Activated naive CD8-positive, alpha-beta T cell treated with anti-CD3 and anti-CD28 coated beads, Interleukin-2, amount 10 ng/mL, durations not matched to agents 7 days and 5 days (primary cell): ENCODE measurements around the gene CHST9. TPM values are rescaled to one million over a fixed set of nuclear protein-coding genes. Genes with fewer than 3 reads are reported as not detected.
"Not testable (repeated sequence)": the region's sequence is repeated elsewhere in the genome, so short reads cannot be mapped to it uniquely, and the experiment has no call there.

Experiments
- ATAC-seq: fragments of 150-1000 bp; cut with Tn5 transposase; one replicate; pipeline ENCODE4 v1.10.0; 2021; ENCODE audit warnings: low read depth, moderate library complexity
- POLR2A ChIA-PET: fragments of 350-600 bp; sonication (Branson Sonifier 250); formaldehyde crosslinking; loops from one replicate; lab custom pipeline; 2021; ENCODE audit warnings: antibody characterized with exemption; lab: Charles Lee
- DNase-seq: peaks from one replicate; pipeline ENCODE4 v3.0.0; 2021
- H3K27ac Mint-ChIP-seq: one replicate; pipeline ENCODE4 v1.8.0; 2022; ENCODE audit warnings: mild to moderate bottlenecking, mixed read lengths
- H3K27me3 Mint-ChIP-seq: one replicate; pipeline ENCODE4 v1.8.0; 2022; ENCODE audit warnings: mild to moderate bottlenecking, moderate library complexity, mixed read lengths
- H3K36me3 Mint-ChIP-seq: one replicate; pipeline ENCODE4 v1.8.0; 2021; ENCODE audit warnings: mild to moderate bottlenecking, mixed read lengths
- H3K4me1 Mint-ChIP-seq: one replicate; pipeline ENCODE4 v1.8.0; 2021; ENCODE audit warnings: mixed read lengths
- H3K4me3 Mint-ChIP-seq: one replicate; pipeline ENCODE4 v1.8.0; 2022; ENCODE audit warnings: mild to moderate bottlenecking, moderate library complexity, mixed read lengths
- H3K9me3 Mint-ChIP-seq: one replicate; pipeline ENCODE4 v1.8.0; 2021; ENCODE audit warnings: mixed read lengths
- total RNA-seq, 2 experiments: library from RNA; stranded (reverse); gene quantifications; one replicate each; pipeline ENCODE4 v1.2.3, GENCODE V29; 2021

The CHST9 gene, protein sequence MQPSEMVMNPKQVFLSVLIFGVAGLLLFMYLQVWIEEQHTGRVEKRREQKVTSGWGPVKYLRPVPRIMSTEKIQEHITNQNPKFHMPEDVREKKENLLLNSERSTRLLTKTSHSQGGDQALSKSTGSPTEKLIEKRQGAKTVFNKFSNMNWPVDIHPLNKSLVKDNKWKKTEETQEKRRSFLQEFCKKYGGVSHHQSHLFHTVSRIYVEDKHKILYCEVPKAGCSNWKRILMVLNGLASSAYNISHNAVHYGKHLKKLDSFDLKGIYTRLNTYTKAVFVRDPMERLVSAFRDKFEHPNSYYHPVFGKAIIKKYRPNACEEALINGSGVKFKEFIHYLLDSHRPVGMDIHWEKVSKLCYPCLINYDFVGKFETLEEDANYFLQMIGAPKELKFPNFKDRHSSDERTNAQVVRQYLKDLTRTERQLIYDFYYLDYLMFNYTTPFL
- total RNA-seq: not detected

- DNase-seq (no peak), ATAC-seq (no peak)
- H3K27me3 Mint-ChIP-seq: peaks cover 22% of the 10 kb centered on the region
- no peaks in the 10 kb centered on the region for H3K4me1 Mint-ChIP-seq
- no peaks in the 10 kb centered on the region for H3K36me3 Mint-ChIP-seq
- POLR2A ChIA-PET: no interaction called here
- no peaks in the 10 kb centered on the region for H3K9me3 Mint-ChIP-seq
- no peak within 1 kb of the TSS for H3K27ac Mint-ChIP-seq
- no peak within 1 kb of the TSS for H3K4me3 Mint-ChIP-seq
These were observed at the start of gene CHST9 for GRCh38 chr18:27185025-27185763. TSS of gene CHST9 (minus strand) at chr18:27185308. CDS start at chr18:27142809, 42,499 bp downstream.

DNA sequence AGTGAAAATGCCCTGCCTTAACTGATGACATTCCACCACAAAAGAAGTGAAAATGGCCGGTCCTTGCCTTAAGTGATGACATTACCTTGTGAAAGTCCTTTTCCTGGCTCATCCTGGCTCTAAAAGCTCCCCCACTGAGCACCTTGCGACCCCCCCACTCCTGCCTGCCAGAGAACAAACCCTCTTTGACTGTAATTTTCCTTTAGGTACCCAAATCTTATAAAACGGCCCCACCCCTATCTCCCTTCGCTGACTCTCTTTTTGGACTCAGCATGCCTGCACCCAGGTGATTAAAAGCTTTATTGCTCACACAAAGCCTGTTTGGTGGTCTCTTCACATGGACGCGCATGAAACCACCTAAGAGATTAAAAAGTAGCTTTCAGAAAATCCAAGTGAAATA, 47.2 kb upstream of the CHST9 start:
- H3K27me3 Mint-ChIP-seq, H3K36me3 Mint-ChIP-seq, H3K4me3 Mint-ChIP-seq, H3K4me1 Mint-ChIP-seq, ATAC-seq, DNase-seq, POLR2A ChIA-PET, H3K27ac Mint-ChIP-seq, H3K9me3 Mint-ChIP-seq: not testable (repeated sequence)

GRCh38 chr18:27231671-27232070, 46.6 kb upstream of the CHST9 start:
- H3K4me3 Mint-ChIP-seq, DNase-seq, H3K27me3 Mint-ChIP-seq, H3K4me1 Mint-ChIP-seq, POLR2A ChIA-PET, ATAC-seq, H3K27ac Mint-ChIP-seq, H3K9me3 Mint-ChIP-seq, H3K36me3 Mint-ChIP-seq: not testable (repeated sequence)

DNA sequence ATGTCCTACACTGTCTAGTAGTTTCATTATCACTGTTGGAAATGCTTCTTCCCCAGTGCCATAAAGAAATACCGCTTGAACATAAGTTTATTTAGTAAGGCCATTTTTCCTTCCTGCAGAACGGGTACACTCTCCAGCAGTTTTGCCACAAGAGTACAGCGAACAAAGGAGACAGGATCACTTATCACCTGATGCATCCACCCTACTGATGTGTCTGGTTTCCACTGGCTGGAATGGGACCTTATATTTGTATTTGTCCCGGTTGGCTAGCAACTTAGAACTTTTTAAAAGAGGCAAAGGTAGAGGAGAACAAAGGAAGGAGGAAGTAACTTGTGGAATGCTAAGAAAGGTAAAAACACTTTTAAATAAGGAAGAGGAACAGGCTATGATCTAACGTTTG, 46.1 kb upstream of the CHST9 start:
- ATAC-seq, H3K9me3 Mint-ChIP-seq, H3K4me1 Mint-ChIP-seq, POLR2A ChIA-PET, H3K4me3 Mint-ChIP-seq, H3K36me3 Mint-ChIP-seq, H3K27ac Mint-ChIP-seq, H3K27me3 Mint-ChIP-seq, DNase-seq: not testable (repeated sequence)

DNA sequence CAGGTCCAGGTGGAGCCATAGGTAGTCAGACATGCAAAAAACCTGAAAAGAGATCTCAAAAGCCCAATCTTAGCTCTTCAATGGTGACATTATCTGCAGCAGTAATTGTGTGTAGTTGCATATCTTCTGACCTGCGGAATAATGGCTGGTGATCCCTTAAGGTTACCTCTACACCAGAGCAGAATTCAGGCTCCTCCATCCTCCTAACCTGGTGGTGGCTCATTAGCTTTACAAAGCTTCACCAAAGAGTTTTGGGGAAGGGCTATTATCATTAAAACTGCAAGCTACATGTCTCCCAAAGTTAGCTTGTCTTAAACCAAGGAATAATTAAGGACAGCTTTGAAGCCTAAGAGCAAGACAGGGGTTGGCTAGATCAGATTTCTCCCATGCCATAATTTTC, 42.6 kb upstream of the CHST9 start:
- H3K4me1 Mint-ChIP-seq: no peaks in the 10 kb centered on the region
- no peaks in the 10 kb centered on the region for H3K36me3 Mint-ChIP-seq
- no peak overlapping the region for H3K27ac Mint-ChIP-seq

DNA sequence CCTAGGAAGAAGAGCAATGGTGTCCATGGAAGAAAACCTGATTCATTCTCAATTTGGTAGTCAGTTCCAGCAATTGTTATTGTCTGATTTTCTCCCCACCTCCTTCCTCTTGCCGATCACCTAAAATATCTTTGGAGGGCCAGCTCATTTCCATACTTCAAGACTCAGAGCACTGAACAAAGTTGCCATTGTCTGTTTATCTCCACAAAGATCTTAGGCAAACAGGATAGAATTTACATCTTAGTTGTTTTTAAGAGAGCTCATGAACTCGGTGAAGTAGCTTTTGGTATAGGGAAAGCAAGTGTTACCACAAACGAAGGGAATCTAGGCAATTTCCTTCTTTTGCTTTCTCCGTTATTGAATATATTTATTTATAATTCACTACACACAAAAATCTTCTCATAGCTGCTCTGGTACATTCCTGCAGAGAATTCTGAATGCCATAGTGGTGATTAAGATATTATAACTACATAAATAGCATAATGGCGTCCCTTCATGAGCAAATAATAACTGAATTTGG, 41.5 kb upstream of the CHST9 start:
- POLR2A ChIA-PET: no interaction called here
- H3K36me3 Mint-ChIP-seq: no peaks in the 10 kb centered on the region
- H3K27ac Mint-ChIP-seq: no peak overlapping the region
- H3K4me3 Mint-ChIP-seq: no peak overlapping the region
- H3K9me3 Mint-ChIP-seq: peaks cover 6% of the 10 kb centered on the region
- ATAC-seq (no peak), DNase-seq (no peak)
- no peaks in the 10 kb centered on the region for H3K27me3 Mint-ChIP-seq
- H3K4me1 Mint-ChIP-seq: no peaks in the 10 kb centered on the region

More for the DNA sequence above, 42.6 kb upstream of the CHST9 start:
- no peaks in the 10 kb centered on the region for H3K27me3 Mint-ChIP-seq
- POLR2A ChIA-PET: no interaction called here
- no peak overlapping the region for H3K4me3 Mint-ChIP-seq
- ATAC-seq (no peak), DNase-seq (no peak)
- H3K9me3 Mint-ChIP-seq: peaks cover 6% of the 10 kb centered on the region

DNA sequence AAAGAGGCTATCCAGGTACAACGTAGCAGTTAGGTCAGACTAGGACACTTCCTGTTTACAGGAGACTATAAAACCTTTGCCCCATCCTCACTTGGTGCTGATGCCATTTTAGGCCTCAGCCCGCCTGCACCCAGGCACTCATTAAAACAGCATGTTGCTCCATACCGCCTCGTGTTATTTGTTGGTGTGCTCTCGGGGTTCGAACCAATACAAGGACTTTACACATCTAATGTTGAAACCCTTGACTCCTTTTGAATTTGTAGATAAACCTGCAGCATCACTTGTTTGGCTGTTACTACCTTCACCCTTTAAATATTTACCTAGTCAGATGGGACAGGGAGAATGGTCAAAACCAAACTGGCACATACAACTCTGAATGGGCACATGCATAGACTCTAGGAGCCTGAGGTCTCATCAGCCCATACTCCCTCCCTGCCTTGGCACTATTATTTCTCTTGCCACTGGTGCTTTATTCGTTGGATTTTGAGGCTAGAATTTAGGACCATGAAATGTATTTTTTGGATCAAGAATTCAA, 40.9 kb upstream of the CHST9 start:
- no peaks in the 10 kb centered on the region for H3K27me3 Mint-ChIP-seq
- DNase-seq (no peak), ATAC-seq (no peak)
- H3K9me3 Mint-ChIP-seq: peaks cover 6% of the 10 kb centered on the region
- POLR2A ChIA-PET: no interaction called here
- H3K4me3 Mint-ChIP-seq: no peak overlapping the region
- no peaks in the 10 kb centered on the region for H3K4me1 Mint-ChIP-seq
- no peaks in the 10 kb centered on the region for H3K36me3 Mint-ChIP-seq
- no peak overlapping the region for H3K27ac Mint-ChIP-seq

DNA sequence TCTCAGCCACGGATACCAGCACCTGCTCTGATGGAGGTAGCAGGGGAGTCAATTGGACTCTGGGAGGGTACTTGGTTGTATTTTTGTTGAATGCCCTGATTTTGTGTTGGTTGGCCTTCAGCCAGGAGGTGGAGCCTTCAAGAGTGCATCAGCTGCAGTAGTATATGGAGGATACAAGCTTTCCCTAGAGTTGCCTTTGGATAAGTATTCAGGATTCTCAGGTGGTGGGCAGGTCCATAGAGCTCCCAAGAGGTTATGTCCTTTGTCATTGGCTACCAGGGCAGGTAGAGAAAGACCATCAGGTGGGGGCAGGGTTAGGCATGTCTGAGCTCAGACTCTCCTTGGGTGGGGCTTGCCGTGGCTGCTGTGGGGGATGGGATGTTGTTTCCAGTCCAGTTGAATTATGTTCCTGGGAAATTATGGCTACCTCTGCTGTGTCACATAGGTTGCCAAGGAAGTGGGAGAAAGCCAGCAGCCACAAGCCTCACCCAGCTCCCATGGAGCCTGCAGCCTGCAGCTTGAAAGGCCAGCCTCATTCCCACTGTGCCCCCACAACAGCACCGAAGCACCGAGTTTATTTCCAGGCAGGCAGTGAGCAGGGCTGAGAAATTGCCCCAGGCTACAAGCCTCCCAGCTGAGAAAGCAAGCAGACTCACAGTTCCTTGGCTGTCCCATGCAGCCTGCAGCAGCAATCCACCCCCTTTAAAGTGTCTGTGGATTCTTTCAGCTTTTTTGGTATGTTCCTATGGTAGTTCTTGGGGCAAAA, 38.6 kb upstream of the CHST9 start:
- Mint-ChIP-seq H3K9me3 (peaks cover 6% of the 10 kb centered on the region), H3K4me1 (no peaks in the 10 kb centered on the region), H3K27me3 (no peaks in the 10 kb centered on the region), H3K27ac (no peak overlapping the region), H3K4me3 (no peak overlapping the region), H3K36me3 (no peaks in the 10 kb centered on the region)
- ATAC-seq (no peak), DNase-seq (no peak)
- POLR2A ChIA-PET: no interaction called here

- Mint-ChIP-seq H3K27me3 (no peaks in the 10 kb centered on the region), H3K9me3 (peaks cover 14% of the 10 kb centered on the region), H3K27ac (no peak overlapping the region), H3K4me3 (no peak overlapping the region), H3K36me3 (no peaks in the 10 kb centered on the region), H3K4me1 (no peaks in the 10 kb centered on the region)
- no peak for DNase-seq
- no peak for ATAC-seq
- POLR2A ChIA-PET: no interaction called here
These were observed 29.7 kb upstream of the CHST9 start for GRCh38 chr18:27214831-27215230.

- Mint-ChIP-seq H3K27ac (no peak overlapping the region), H3K4me1 (no peaks in the 10 kb centered on the region), H3K4me3 (no peak overlapping the region), H3K36me3 (no peaks in the 10 kb centered on the region), H3K27me3 (no peaks in the 10 kb centered on the region), H3K9me3 (peaks cover 15% of the 10 kb centered on the region)
- DNase-seq (no peak), ATAC-seq (no peak)
- POLR2A ChIA-PET: no interaction called here
These were observed 28.1 kb upstream of the CHST9 start for GRCh38 chr18:27213123-27213717.

DNA sequence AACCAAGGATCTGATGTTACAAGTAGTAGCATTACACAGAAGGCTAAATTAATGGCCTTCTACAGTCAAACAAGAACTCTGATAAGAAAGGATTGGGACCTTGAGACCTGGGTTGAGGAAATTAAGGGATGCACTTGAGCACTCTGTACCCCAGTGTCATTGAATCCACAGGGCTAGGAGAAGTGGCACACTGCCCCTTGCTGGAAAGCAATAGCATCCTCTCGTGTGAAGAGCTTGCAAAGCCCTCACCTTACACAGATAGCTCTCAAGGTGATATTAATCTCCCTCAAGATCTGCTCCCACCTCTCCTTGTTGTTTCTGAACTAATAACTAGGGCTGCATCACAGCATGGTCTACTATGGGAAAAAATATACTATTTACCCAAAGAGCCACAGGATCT, 26.5 kb upstream of the CHST9 start:
- DNase-seq (no peak), ATAC-seq (no peak)
- Mint-ChIP-seq H3K27me3 (no peaks in the 10 kb centered on the region), H3K4me1 (no peaks in the 10 kb centered on the region), H3K27ac (no peak overlapping the region), H3K36me3 (no peaks in the 10 kb centered on the region), H3K9me3 (peaks cover 14% of the 10 kb centered on the region), H3K4me3 (no peak overlapping the region)
- POLR2A ChIA-PET: no interaction called here

- POLR2A ChIA-PET: no interaction called here
- DNase-seq: no peak
- no peak for ATAC-seq
- Mint-ChIP-seq H3K9me3 (peaks cover 5% of the 10 kb centered on the region), H3K27ac (no peak overlapping the region), H3K36me3 (no peaks in the 10 kb centered on the region), H3K27me3 (no peaks in the 10 kb centered on the region), H3K4me3 (no peak overlapping the region), H3K4me1 (no peaks in the 10 kb centered on the region)
These were observed 21.3 kb upstream of the CHST9 start for GRCh38 chr18:27206411-27206810.

DNA sequence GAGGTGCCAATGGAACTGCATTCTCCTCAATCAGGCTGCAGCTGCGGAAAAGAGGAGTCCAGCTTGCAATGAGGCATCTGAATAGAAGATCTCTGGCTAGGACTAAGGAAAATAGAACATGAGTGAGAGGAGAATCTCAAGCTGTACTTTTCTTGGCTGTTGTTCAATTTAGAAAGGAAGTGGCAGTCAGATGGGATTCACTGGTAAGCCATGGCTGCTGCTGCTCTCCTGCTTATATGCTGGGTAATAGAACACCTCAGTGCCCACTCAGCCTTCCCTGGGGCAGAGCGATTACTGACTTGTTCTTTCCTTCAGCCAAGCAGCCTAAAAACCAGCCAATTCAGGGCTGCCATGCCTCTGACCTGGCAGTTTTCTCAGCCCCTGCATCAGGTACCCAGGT, 17.6 kb upstream of the CHST9 start:
- POLR2A ChIA-PET: no interaction called here
- peaks cover 3% of the 10 kb centered on the region for H3K9me3 Mint-ChIP-seq
- no peak for ATAC-seq
- H3K4me3 Mint-ChIP-seq: no peak overlapping the region
- H3K36me3 Mint-ChIP-seq: no peaks in the 10 kb centered on the region
- no peak overlapping the region for H3K27ac Mint-ChIP-seq
- no peak for DNase-seq
- H3K27me3 Mint-ChIP-seq: no peaks in the 10 kb centered on the region
- no peaks in the 10 kb centered on the region for H3K4me1 Mint-ChIP-seq
